GM21786 (cell line): Measurements from ENCODE around the gene FAM185A.
"Not testable (repeated sequence)": the region's sequence is repeated elsewhere in the genome, so short reads cannot be mapped to it uniquely, and the experiment has no call there.

Experiments used
- ATAC-seq: cut with Tn5 transposase; IDR thresholded peaks from one replicate; pipeline ENCODE4 v1.9.1; 2021; ENCODE audit not compliant: unreplicated experiment

Gene FAM185A

DNA sequence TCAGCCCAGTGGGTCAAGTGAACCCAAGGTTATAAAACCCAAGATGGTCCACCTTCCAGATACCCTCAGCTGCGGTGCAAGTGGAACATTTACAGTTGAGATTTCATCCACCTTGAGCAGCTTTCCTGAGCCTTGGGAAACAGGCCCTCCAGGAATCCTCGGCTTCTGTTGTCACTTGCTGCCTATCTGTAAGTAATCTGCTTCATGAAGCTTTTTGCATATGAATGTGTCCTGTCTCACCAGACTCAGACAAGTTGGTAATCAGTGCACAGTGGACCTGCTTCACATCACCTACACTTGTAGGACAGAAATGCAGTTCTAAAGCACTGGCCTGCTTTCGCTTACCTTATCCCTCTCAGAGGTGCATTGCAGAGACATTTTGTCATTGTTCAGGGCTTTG is 80.3 kb downstream of the FAM185A start:
- ATAC-seq, result no peak

DNA sequence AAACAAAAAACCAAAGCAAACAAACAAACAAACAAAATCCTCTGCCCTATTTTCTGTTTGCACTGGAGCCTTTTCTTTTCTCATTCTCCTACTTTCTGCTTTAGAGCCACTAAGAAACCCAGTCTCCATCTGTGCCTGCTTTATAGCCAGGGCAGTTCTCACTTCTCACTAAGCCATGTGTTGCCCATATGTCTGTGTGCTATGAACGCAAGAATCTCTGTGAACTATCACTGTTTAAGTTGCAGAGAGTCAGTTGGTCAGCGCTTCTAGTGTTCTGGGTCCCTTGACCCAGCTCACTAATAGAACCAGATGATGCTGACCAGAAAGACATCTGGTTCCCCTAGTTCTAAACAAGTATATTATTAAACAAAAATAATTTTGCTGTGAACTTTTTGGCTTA is 81.4 kb downstream of the FAM185A start:
- no peak for ATAC-seq

- ATAC-seq, result no peak
Measured at GRCh38 chr7:102832674-102833073, 83.9 kb downstream of the FAM185A start.

DNA sequence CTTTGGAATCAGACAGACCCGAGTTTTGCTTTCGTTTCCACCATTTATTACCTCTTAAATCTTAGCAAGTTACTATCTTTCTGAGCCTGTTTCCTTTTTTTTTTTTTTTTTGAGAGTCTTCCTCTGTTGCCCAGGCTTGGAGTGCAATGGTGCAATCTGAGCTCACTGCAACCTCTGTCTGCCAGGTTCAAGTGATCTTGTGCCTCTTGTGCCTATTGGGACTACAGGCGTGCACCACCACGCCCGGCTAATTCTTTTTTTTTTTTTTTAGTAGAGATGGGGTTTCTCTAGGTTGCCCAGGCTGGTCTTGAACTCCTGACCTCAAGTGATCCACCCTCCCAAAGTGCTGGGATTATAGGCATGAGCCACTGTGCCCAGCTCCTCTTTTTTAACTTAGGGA is 84.5 kb downstream of the FAM185A start:
- ATAC-seq, result no peak

GRCh38 chr7:102834466-102834865 is 85.7 kb downstream of the FAM185A start:
- ATAC-seq, result no peak

DNA sequence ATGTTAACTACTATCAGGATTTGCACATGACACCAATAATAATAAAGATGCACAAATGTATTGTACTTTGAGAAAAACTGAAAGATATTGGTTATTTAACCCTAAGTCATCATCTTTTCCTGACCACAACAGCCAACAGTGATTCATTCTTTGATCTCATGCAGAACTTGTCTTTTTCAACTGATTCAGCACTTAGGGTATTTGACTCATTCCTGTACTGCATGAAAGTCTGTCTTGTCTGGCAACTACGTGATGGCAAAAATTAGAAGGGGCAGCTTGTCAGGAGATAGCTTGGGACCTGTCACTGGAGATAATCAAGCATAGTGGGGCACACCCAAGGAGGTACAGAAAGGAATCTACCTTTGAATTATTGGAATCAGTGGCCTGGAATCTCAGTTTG is 86.2 kb downstream of the FAM185A start:
- peak; percentile 94 for ATAC-seq

DNA sequence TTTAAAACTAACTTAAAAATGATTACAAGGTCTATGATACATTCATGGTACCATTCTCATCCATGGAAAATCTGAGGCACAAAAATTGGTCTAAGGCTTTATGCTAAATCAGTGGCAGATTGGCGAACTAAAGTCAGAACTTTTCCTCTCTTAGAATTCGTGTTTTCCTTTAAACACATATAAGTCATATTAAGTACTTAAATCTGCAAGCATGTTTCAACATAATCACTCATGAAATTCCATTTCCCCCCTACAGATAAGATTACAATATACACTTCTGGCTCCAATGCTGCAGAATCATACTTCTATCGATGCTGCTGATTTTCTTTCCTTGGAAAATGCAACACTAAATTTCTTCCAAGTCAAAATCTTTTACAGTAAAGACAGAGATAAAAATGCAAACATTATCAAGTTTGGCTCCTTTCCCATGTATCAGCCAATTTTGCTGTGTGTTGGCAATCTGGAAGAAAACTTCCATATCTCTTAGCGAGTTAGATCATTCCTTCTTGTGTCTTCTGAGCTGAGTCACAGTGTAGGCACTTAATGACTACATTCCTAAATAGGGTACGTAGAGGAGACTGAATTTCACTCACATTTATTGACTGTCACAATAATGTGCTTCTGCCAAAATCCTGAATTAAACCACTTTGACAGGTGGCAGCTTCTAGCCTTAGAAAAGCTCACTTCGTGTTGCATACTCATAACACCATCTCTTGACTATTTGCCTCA is 87.6 kb downstream of the FAM185A start:
- no peak for ATAC-seq

DNA sequence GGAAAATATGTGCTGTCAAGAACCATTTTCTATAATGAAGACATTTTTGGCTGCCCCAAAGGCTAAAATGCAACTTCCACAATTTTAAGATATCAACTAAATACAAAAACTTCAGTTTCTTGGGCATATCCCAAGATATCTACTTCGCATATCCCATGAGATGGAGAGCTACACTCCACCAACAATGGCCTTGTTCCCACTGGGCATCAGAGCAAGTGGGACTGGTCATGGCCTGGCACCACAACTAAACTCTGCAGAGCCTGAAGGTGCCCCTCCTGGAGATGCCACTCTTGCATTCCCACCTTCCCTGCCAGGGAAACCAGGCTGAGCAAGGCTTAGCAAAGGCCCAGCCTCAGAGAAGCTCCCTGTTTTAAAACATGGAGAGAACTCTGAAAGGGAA is 88.2 kb downstream of the FAM185A start:
- no peak for ATAC-seq

DNA sequence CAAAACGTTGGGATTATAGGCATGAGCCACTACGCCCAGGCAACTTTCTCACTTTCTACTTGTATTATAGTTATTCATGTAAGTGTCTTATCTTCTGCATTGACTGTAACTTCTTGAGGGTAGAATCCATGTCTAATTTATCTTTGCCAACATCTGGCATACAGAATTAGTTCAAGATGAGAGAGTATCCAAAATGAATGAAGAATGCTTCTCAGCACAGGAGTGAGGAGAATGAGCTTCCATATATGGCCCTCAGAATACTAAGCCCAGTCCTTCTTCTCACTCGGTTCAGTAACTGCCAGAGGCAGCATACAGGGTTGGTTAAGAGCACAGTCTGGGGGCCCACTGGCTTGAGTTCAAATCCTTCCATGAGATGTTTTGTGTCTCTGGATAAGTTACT is 89.0 kb downstream of the FAM185A start:
- no peak for ATAC-seq

DNA sequence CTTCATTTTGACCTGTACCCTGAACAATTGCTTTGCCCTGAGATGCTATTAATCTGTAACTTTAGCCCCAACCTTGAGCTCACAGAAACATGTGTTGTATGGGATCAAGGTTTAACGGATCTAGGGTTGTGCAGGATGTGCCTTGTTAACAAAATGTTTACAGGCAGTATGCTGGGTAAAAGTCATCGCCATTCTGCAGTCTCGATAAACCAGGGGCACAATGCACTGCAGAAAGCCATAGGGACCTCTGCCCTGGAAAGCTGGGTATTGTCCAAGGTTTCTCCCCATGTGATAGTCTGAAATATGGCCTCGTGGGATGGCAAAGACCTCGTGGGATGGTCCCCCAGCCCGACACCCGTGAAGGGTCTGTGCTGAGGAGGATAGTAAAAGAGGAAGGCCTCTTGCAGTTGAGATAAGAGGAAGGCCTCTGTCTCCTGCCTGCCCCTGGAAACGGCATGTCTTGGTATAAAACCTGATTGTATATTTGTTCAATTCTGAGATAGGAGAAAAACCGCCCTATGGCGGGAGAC is 89.8 kb downstream of the FAM185A start:
- ATAC-seq, result not testable (repeated sequence)

GRCh38 chr7:102840404-102840803 is 91.6 kb downstream of the FAM185A start:
- ATAC-seq, result no peak

DNA sequence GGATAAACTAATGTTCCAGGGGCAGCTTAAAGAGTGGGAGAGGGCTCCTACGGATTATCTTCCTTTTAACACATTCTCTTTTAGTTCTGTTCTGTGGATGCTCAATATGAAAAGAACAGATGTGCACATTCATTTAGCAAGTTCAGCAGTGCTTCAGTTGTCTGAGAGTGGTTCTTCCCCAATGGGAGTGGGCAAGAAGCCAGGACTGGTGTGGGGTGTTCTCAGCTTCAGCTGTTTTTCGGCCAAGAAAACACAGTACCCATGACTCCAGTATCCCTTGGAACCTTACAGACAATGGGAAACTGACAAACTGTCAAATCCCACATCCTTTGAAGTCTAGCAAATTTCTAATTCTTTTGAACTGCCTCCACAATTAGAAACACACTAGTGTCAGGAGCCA is 92.5 kb downstream of the FAM185A start:
- no peak for ATAC-seq

GRCh38 chr7:102842284-102842683 is 93.5 kb downstream of the FAM185A start:
- no peak for ATAC-seq

DNA sequence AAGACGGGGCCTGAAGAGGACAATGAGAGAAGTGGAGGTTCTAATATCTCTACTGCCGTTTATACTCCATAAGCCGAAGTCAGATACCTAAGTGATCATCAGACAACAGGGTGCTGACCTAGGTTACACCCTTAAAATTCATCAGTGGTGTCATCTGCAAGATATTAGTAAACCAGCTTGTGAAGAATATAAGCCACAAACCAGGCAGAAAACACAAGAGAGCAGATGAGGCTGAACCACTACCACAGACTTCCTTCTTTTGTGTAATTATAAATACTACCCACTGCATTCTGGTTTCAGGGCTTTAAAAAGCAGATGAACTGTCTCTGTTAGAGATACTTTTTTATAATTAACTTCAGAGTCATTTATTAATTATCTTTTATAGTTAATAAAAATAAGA is 95.1 kb downstream of the FAM185A start:
- peak; percentile 73 for ATAC-seq

GRCh38 chr7:102845346-102845745 is 96.5 kb downstream of the FAM185A start:
- ATAC-seq, result no peak

GRCh38 chr7:102849079-102849478 is 100.3 kb downstream of the FAM185A start:
- no peak for ATAC-seq

GRCh38 chr7:102849538-102849937 is 100.7 kb downstream of the FAM185A start:
- ATAC-seq, result no peak

GRCh38 chr7:102856036-102856435 is 107.2 kb downstream of the FAM185A start:
- ATAC-seq, result no peak
